DMS79 treated with DMSO at 0.1 percent for 48 hours (cell line): ENCODE data around the gene MZT2B.
"Not testable (repeated sequence)": the region's sequence is repeated elsewhere in the genome, so short reads cannot be mapped to it uniquely, and the experiment has no call there.

ENCODE experiments used
- DNase-seq: peaks from one replicate; lab custom pipeline; 2025; lab: John Stamatoyannopoulos, UW

MZT2B gene

DNA sequence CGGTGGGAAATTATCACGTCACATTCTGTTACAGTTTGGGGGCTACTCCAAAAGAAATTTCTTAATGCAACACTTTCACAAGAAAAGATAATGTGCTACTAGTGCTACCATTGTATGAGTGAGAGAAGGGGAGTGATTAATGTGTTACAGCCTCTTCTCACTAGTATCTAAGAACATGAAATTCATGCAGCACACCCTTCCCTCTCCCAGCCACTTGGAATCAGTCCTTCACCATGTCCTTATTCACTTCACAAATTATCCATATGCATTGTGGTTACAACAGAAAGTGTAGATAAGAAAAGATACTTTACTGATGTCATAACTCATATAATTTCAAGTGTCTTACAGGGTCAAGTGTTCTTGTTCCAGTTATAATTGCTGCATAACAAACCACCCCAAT, 37.1 kb downstream of the MZT2B start:
- not testable (repeated sequence) for DNase-seq

DNA sequence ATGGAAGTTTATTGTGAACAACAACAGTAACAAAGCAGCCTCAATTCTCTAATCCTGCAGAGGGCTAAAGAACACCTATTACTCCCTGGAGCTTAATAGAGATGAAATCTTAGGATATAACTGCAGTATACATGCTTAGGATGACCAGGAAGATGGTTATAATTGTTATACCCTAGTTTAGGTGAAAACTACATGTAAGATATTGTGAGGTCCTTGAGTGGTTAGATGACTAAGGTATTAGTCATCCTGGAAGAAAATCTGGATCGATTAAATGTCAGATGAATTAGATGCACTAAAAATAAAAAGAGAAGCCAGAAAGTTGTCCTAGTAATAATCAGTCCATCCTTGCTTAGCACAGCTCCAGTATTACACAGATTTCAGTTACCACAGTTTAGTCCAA, 38.4 kb downstream of the MZT2B start:
- not testable (repeated sequence) for DNase-seq

DNA sequence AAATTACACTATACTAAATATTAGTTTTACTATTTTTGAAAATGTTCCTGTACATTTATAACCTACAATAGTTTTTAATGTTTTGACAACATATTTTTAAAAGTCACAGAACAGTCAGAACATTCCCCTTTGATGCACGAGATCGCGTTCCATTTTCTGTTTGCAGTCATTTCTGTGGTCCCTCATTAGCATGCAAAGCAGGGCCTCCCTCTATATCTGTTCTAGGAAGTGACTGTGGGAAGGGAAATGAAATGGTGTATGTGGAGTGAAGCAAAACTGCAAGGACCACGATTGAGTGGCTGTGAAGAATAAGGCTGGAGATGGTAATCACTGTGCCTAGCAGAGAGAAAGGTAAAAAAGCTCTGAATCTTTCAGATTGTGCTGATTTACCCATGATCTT, 40.5 kb downstream of the MZT2B start:
- not testable (repeated sequence) for DNase-seq

DNA sequence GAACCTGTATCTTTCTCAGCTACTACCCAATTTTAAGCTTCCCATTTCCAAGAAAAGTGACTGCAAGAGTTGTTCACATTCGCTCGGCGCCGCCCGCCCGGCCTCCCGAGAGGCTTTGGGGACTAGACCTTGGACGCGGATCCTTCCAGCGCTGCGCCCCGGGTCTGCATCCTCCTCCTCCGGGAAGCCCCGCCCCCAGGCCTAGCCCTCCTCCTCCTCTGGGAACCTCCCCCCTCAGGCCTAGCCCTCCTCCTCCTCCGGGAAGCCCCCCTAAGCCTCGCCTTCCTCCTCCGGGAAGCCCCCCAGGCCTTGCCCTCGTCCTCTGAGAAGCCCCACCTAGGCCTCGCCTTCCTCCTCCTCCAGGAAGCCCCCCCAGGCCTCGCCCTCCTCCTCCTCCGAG, 45.9 kb downstream of the MZT2B start:
- DNase-seq = not testable (repeated sequence)

DNA sequence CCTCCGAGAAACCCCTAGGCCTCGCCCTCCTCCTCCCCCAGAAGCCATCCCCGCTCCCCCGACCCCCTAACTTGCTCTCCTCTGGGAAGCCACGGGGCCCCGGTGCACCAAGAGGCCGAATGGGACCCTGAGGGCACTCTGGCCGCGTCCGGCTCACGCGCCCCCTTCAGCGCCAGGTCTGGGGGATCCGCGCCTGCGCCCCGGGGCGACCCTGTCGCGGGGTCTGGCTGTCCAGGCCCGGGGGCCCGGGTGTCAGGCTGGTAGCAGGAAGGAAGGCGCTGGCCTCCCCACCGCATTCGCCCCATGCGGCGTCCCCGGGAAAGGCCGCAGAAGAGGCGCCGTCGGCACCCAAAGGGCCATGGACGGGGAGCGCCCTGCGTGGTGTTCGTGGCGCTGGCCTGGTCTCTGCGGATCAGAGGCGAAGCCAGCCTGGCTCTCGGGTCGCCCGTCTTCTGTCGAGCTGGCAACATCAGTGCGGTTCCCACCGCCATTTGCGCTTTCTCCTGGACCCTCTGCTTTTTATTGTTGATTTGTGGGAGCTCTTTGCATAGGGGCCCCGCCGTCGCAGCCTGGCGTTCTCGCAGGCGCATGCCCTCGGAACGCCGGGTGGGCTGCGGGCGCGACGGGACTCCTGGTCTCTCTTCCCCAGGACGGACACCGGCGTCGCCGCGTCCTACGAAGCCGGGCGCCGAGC, 46.6 kb downstream of the MZT2B start:
- not testable (repeated sequence) for DNase-seq

DNA sequence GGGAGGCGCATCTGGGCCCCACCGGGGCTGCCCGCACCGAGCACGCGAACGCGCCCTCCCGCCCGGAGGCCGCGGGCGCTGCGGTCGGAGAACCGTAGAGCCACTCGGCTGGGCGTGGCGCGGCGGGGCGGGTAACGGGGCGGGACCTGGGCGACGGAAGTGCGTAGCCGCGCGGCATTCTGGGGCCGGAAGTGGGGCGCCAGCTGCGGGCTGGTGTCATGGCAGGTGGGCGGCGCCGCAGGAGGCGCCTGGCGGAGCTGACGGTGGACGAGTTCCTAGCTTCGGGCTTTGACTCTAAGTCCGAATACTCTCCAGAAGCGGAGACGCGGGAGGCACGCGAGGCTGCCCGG, 47.1 kb downstream of the MZT2B start:
- DNase-seq = not testable (repeated sequence)

DNA sequence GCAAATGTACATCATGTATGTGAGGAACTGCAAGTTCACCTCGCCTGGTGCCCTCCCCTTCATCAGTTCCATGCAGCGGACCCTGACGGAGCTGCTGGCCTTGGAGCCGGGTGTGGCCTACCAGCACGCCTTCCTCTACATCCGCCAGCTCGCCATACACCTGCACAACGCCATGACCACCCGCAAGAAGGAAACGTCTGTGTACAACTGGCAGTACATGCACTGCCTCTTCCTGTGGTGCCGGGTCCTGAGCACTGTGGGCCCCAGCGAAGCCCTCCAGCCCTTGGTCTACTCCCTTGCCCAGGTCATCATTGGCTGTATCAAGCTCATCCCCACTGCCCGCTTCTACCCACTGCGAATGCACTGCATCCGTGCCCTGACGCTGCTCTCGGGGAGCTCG, 48.3 kb downstream of the MZT2B start:
- not testable (repeated sequence) for DNase-seq

DNA sequence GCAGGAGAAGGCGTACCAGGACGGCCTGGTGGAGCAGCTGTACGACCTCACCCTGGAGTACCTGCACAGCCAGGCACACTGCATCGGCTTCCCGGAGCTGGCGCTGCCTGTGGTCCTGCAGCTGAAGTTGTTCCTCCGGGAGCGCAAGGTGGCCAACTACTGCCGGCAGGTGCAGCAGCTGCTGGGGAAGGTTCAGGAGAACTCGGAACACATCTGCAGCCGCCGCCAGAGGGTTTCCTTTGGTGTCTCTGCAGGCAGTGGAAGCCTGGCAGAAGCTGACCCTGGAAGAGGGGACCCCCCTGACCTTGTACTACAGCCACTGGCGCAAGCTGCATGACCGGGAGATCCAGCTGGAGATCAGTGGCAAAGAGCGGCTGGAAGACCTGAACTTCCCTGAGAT, 48.8 kb downstream of the MZT2B start:
- DNase-seq = not testable (repeated sequence)

DNA sequence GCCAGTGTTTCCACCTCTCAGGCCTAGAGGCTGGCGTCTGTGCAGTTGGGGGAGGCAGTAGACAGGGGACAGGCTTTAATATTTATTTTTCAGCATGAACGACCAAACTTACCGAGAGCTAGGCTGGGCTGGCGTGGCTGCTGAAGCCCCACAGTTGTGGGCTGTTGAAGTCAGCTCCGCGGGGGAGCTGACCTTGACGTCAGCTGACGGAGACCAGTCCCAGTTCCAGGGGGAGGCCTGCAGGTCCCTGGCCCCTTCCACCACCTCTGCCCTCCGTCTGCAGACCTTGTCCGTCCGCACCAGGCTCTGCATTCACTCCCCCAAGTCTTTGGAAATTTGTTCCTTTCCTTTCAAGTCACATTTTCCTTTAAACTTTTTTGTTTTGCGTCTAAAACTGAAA, 49.6 kb downstream of the MZT2B start:
- no peak for DNase-seq

DNA sequence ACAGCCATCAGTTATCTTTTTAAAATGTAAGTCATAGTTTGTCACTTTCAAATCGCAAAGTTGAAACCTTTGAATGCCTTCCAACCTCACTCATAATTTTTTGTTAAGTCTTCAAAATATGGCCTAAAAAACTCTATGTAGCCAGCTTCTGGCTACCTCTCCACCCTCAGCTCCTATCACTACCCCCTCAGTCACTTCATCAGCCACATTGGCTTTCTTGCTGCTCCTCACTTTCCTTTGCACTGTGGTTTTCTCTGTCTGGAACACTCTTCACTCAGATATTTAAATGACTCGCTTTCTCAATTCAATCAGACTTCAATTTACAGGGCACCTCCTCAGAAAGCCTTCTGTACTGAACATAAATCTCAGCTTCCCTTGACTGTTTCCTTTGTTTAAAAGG, 51.0 kb downstream of the MZT2B start:
- DNase-seq = not testable (repeated sequence)

DNA sequence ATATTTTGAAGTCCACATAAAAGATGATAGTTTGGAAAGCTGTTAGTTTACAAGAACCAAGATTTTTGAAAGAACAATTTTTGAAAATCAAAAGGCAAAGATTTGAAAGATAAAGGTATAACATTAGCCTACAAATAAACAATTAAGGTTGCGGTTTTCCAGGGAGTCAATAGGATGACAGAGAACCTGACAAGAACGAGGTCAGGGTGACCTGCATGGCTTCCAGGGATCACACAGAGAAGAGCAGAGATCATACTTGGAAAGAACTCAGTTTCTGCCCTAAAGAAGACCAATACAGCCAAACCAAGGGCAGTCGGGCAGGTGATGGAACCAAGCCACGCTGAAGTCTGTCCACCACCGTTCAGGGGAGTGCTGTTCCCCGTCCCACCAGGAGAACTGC, 57.5 kb downstream of the MZT2B start:
- not testable (repeated sequence) for DNase-seq
